GM21723 (cell line): Measurements from ENCODE around the gene STOML1.
"Not testable (repeated sequence)": the region's sequence is repeated elsewhere in the genome, so short reads cannot be mapped to it uniquely, and the experiment has no call there.

Source experiments
- ATAC-seq: cut with Tn5 transposase; IDR thresholded peaks from one replicate; pipeline ENCODE4 v1.9.1; 2021; ENCODE audit warnings: mild to moderate bottlenecking, moderate library complexity; ENCODE audit not compliant: unreplicated experiment

The STOML1 gene

DNA sequence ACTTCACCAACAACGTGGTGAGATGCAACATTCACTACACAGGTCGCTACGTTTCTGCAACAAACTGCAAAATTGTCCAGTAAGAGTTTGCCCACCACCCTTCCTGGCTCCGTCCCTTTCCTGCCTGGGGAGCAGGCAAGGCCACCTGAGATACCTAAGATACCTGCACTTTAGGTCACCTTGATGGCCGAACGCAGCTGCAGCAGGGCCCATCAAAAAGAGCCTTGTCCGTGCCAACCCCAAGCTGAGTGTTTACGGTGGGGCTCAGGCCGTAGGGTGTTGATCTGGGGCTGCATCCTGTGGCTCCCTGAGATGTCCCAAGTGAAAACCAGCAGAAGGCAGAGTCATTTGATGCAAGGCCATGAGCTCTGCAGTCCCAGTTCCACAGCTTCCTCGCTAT lies 42.6 kb downstream of the STOML1 start:
- ATAC-seq = no peak

DNA sequence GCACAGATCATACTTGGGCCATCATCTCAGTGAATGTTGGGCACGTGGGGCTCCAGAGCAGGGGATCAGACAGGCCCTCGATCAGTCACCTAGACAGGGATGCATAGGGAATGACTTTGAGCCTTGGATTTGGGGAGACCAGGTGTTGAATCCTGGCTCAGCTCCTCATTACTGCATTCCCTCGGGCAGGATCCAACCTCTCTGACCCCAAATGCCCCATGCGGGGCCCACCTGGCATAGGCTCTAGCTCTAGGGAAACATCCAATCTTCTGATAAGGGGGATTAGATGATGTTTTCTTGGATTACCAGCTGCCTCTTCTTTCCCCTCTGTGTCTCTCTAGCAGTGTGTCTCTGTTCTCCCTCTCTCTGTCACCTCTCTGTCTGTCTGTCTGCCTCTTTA lies 43.1 kb downstream of the STOML1 start:
- no peak for ATAC-seq

DNA sequence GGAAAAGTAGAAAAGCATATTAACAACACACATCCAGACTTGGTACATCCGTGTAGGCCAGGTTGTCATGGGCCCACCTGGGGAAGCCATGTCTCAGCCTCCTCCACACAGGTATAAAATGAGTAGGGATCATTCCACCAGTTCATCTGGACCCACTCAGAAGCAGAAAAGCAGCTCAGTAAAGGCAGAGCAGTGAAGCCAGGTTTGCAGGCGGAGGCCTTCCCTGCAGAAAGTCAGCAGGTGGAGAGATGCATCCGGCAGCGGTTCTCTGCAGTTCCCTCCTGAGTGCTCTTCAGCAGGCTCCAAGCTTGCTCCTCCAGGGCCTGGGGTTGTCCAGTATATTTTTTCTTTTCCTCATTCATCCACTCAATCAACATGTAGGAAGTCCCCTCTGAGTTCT lies 43.7 kb downstream of the STOML1 start:
- no peak for ATAC-seq

DNA sequence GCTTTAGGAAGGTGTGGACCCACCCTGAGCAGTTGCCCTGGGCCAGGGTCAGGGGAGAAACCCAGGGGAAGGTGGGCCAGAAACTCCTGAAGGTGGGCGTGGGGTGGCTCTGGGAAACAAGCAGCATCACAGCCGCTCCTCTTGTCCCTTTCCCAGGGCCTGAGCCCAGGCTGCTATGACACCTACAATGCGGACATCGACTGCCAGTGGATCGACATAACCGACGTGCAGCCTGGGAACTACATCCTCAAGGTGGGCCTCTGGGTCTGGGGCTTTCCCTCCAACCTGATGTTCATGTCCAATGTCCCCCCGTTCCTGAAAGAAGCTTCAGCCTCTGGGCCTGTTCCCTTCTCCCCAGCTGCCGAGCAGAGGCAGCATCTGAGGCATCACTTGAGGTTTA lies 44.4 kb downstream of the STOML1 start:
- ATAC-seq = no peak

DNA sequence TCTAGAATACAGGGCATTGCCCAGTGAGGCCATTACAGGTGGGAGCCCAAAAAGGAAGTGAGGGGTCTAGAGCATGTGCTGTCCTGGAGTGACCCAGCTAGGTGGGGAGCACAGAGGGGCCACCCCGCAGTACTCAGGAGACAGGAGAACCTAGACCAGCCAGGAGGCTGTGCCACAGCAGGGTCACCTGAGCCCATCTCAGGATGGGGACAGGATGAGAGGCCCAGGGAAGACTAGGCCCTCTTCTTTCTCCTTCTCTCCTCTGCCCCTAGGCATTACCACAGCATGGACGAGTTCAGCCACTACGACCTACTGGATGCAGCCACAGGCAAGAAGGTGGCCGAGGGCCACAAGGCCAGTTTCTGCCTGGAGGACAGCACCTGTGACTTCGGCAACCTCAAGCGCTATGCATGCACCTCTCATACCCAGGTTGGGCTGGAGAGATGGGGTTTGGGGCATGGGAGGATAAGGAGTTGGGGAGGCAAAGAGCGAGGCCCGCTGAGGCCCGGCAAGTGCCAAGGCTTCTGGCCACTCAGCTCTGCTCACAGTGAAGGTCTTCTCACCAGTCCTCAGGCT lies 45.2 kb downstream of the STOML1 start:
- ATAC-seq = no peak

DNA sequence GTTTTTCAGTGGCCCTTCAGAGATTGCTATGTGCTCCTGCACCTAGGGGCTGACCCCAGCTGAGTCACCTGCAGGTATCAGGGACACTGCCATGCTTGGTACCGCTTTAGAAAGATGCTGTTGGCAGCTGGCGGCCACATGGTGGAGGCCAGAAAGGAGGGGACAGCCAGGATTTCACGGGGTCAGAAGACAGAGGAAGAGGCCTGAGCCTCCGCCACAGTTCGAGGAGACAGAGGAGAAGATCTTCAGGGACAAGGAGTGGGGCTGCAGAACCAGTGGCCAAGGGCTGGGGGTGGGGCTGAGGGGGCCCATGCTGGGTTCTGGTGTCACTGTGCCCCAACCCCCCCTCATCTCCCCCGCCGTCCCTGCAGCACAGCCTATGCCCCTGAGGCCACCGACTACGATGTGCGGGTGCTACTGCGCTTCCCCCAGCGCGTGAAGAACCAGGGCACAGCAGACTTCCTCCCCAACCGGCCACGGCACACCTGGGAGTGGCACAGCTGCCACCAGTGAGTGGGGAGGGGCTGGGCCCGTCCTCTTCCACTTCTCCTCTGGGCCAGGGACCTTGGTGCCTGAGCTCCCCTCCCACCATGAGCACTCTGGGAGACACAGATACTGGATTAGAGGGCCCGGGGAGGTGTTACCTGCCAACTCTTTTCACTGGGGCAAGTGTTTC lies 45.9 kb downstream of the STOML1 start:
- no peak for ATAC-seq

DNA sequence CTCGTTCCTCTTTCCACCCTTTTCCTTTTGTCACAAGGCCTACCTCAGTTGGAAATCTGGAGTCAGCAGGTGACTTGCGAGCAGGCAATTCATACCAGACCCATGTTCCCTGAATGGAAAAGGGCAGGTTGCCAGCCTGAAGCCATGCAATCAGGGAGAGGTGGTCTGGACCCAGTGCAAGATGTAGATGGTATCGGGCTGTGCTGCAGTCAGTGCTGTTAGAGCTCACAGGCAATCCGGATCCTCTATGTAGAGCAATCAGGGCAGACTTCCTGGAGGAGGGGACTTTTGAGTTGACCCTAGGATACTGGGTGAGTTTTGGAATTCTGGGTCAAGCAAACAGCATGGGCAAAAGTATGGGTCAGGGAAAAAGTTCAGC lies 47.0 kb downstream of the STOML1 start:
- ATAC-seq = no peak

DNA sequence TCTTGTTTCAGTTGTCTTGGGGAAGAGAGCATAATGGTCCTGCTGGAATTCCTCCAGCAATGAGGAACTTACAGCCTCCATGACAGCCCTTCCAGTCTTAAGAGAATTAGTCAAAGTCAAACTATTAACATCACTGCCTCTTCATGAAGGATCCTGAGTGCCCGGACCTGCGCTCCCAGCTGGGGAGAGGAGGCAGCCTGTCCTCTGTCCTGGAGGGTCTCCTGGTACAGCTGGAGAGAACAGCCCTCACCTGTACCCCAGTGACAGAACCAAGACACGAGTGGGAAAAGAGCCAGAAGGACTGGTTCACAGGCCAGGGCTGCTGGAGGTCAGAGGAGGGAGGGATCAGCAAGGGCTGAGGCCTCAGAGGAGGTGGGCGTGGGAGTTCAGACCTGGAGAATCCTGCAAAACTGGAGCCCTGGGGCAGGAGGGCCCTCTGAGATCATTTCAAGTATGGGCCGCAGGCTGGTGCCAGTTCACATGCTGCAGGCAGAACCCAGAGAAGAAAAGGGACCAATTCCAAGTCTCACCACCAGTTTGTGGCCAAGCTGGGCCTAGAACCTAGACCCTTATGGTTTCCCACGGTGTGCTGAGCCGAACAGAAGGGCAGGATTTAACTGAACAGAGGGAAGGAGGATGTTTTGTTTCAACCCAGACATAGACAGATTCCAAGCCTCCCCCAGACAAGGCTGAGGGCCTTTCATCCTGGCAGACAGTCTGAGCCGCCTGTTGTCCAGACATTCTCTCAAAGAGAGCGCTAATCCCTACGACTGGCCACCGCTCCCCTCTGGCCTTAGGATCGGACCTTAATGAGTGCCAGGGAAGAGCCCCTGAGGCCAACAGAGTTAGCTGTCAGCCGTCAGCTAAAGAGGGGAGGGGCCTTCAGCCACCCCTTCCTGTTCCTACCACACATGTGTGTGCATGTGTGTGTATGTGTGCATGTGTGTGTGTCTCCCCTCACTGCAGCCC lies 47.6 kb downstream of the STOML1 start:
- no peak for ATAC-seq

DNA sequence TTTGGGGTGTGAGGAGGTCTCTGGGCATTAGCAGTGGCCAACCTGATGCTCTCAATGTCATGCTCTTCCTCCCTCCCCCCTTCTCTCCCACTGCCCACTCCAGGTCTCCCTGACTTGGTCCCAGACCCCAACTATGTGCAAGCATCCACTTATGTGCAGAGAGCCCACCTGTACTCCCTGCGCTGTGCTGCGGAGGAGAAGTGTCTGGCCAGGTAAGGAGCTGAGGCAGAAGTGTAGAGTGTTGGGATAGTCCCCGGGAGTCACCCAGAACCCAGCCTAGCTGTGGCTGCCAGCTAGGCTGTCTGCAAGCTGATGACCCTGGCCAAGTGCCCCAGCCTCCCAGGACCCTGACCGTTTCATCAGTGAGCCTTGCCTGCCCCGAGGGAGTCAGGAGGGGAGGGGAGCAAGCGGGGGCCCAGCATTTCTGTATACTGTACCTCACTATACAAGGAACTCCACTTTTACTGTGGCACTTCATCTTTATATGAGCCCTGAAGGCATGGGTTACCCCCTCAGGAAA lies 49.3 kb downstream of the STOML1 start:
- ATAC-seq = no peak

DNA sequence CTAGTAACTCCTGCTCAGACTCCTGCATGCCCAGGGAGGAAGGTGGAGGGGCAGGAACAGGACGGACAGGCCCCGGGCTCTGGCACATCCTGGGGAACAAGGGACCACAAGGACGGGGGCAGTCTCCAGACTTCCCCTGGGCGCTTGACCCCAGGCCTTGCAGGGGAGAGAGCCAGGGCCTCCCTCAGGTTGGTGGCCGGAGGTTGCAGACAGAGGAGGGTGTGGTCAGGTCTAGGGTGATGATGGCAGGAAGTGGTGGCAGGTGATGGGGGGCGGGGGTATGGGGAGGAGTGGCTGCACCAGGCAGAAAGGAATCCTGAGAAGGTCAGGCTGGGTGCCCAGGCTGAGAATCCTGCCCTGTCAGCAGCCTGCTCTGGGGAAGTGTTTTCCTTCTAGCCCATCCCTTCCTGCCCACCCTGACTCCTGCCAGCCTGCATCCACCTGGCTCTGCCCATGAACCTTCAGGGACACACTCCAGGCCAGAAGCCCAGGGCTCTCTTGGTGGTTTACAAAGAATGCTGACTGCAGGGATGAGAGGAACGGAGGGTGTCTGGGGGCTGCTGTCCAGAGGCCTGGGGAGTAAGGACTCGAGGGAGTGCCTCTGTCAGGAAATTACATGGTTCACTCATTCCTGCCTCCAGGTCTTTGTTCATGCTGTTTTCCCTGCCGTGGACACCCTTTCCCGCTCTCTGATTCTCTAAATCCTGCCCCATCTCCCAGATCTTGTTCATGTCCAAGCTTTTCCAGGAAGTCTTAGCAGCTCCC lies 50.0 kb downstream of the STOML1 start:
- no peak for ATAC-seq

DNA sequence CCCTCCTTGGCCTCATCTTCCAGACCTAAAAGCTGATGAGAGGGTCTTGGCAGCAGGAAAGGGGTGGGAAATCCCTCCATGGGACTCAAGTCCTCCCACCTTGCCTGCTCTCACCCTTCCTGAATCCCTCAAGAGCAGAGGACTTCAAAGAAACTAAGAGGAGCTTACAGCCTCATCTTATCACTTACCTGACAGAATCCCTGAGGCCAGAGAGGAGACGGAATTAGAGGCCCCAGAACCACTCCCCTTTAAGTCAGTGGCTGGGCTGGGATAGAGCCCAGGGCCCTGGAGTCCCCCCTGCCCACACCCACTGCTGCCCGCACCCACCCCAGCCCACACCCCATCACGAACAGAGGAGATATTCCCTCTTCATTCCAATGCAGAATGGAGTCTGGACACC lies 50.6 kb downstream of the STOML1 start:
- no peak for ATAC-seq

DNA sequence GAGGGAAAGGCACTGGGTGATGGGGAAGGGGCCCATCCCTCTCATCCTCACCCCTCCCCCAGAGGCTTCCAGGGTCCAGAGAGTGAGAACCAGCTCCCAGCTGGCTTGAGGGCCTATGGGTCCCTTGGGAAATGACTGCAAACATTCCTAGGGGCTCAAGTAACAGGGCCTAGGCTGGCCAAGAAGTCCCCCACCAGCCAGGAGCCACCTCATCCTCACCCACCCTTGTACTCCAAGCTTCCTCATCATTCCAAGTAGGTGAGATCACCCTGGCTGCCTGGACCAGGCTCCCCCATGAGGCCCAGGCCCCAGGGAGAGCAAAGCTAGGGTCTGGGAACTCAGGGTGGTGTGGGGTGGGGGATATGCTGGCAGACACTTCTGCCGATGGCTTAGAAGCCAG lies 51.1 kb downstream of the STOML1 start:
- no peak for ATAC-seq

DNA sequence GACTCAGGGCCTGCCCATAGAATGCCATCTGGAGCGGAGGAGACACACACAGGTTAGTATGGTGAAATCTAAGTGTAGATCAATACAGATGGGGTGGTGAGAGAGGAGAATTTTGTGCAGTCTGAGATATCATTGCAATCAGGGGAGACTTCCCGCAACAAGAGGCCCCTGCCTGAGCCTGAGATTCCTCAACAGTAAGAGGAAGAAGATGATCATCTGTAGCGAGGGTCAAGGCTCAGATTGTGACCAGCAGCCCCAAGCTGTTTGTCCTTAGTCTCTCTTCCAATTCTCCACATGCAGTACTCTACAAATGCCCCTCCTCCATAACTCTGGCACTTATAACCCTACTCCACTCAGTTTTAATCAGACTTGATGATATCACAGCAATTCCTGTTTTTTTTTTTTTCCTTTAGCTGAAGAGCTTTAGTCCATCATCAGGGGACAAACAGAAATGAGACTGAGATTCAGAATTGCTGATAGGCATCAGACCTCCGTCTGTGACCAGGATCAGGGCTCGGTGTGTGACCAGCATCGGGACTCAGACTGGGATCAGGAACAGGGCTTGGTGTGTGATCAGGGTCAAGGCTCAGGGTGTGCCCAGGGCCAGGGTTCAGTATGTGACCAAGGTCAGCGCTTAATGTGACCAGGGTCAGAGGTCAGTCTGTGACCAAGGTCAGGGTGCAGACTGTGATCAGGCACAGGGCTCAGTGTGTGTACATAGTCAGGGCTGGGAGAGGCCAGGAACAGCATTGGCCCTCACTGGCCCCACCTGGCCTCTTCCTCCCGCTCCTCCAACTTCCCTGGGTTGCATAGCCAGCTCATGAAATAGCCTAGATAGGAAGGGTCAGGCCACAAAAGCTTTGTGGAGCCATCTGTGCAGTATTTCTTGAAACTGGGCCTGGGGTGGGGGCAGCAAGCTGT lies 51.8 kb downstream of the STOML1 start:
- ATAC-seq = no peak

DNA sequence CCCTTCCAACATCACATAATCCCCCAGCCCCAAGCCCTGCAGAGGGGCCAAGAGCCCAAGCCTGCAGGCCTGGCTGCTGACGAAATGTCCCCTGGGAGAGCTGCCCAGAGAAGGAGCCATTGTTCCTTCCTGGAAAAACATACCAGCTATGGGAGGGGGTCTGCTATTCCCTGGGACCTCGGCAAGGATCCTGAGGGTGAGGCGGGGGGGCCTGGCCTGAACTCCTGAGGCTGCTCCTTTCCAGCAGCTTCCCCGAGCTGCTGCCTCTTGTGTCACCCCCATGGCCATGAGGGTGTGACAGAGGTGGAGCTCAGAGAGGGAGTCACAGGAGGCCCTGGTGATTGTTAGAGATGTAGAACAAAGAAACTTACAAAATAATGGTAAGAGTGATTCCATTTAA lies 53.0 kb downstream of the STOML1 start:
- no peak for ATAC-seq

DNA sequence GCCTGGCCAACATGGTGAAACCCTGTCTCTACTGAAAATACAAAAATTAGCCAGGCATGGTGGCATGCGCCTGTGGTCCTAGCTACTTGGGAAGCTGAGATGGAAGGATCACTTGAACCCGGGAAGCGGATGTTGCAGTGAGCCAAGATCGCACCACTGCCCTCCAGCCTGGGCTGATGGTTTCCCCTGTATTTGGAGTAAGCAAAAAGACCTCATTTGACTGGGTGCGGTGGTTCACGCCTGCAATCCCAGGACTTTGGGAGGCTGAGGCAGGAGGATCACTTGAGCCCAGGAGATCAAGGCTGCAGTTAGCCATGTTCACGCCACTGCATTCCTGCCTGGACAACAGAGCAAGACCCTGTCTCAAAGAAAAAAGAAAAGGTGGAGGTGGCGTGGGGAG lies 53.6 kb downstream of the STOML1 start:
- not testable (repeated sequence) for ATAC-seq

DNA sequence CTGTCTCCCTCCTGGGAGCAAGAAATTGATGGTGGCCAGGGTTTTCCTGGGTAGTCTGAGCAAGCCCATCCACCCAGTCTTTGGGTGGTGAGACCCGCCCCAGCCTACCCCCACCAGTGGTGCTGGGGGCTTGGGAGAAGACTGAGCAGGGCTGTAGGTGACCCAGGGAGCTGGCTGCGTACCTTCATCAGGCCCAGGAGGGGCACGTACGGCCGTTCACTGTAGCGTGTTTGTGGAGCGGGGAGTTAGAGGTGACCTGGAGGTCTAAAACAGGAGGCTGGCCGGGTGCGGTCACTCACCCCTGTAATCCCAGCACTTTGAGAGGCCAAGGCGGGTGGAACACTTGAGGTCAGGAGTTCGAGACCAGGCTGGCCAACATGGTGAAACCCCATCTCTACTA lies 54.4 kb downstream of the STOML1 start:
- no peak for ATAC-seq

DNA sequence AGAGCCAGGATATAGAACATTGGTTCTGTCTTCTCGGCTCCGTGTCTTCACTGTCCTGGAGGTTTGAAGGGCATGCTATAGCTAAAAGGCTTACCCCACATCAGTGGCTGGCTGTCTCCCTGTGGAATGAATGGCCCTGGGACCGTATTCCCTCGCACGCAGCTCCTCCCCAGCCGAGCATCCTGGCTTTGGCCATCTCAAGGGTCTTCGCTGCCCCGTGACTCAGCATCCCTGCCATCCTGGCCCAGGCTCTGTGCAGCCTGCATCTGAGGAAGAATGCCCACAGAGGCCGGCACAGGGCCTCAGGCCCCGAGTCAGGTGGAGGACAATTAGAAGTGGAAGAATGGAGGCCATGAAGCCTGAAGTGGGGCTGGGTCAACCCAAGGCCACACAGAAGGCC lies 54.8 kb downstream of the STOML1 start:
- no peak for ATAC-seq

DNA sequence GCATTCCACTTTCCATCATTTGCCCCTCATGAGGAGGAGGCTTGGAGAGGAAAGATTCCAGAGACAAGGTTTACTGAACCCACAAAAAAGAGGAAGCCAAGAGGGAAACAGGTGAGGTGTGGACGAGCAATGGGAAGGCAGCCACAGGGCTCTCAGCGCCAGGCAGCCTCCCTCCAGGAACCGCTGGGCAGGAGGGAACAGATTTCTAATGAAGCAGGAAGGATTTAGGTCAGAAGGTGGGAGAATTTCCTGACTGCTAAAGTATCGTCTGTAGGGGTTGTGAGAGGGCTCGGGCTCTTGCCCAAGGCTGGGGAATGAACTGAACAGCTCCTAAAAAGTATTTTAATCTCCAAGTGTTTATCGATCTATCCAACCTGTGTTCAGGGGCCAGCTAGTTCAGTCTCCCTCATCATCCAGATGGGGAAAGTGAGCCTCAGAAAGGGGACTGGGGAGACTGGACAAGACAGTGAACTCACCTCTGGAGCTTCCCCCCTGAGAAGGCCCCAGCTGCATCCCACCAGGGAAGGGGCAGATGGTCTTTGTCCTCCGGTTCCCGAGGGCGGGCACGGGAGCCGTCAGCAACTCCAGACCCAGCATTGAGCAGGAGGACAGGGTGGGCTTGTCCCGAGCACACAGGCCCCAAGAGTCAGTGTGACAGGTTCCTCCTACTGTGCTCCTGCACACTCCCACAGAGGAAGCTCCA lies 55.4 kb downstream of the STOML1 start:
- ATAC-seq = no peak

DNA sequence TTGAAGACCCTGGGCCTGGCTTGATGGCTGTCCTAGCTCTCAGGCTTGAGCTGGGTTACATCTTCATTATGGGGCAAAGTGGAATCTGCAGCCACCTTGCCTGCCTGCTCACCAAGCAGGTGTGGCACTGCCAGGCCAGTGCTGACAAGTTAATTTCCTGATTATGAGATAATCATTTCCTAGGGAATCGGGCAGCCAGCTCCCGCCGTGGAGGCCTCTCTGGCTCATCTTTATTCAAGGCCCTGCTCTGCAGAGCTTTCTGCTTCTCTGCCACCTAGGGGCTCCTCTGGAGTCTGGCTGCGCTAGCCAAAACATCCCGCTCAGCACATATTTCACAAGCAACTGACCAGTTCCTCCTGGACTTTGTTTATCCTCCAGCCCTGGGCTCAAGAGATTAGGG lies 55.9 kb downstream of the STOML1 start:
- no peak for ATAC-seq
